Uterus (tissue), 4 donors: ENCODE measurements around the gene SLC4A8. TPM values are rescaled to one million over a fixed set of nuclear protein-coding genes. Genes with fewer than 3 reads are reported as not detected.

ENCODE experiments used
- DNase-seq, 2 donors: peaks; one replicate each; pipeline ENCODE4 v3.0.0-alpha.2; 2019 to 2020
- H3K27ac ChIP-seq, 2 donors: fragments of 200-600 bp; sonication (generic); 1 replicate in 1 of 2; 2 replicates in 1 of 2; pipeline ENCODE4 v1.5.1; 2016 to 2018
- H3K27me3 ChIP-seq, 2 donors: fragments of 200-600 bp; sonication (generic); one replicate each; pipeline ENCODE4 v1.5.1; 2018 to 2019; ENCODE audit warnings: control low read depth in 1 of 2
- H3K36me3 ChIP-seq, 2 donors: fragments of 200-600 bp; sonication (generic); one replicate each; pipeline ENCODE4 v1.5.1; 2019; ENCODE audit warnings: control low read depth in 1 of 2
- H3K4me1 ChIP-seq, 2 donors: fragments of 200-600 bp; sonication (generic); one replicate each; pipeline ENCODE4 v1.5.1; 2018 to 2019; ENCODE audit warnings: control low read depth in 1 of 2
- H3K4me3 ChIP-seq, 2 donors: fragments of 200-600 bp; sonication (generic); 1 replicate in 1 of 2; 2 replicates in 1 of 2; pipeline ENCODE4 v1.5.1; 2018 to 2019; ENCODE audit warnings: mild to moderate bottlenecking in 1 of 2
- H3K9me3 ChIP-seq, 2 donors: fragments of 200-600 bp; sonication (generic); one replicate each; pipeline ENCODE4 v1.5.1; 2019; ENCODE audit warnings: control low read depth in 1 of 2
- CTCF ChIP-seq, 4 experiments: fragments of 200-600 bp in 2 of 4; fragments of 450-650 bp in 2 of 4; sonication (generic) in 2 of 4; IDR thresholded peaks; one replicate each; pipeline ENCODE4 v1.5.1; 2016 to 2019; ENCODE audit warnings: antibody characterized with exemption in 4 of 4, mild to moderate bottlenecking in 2 of 4, moderate library complexity in 1 of 4
- POLR2A ChIP-seq, 2 donors: fragments of 450-650 bp; IDR thresholded peaks; one replicate each; pipeline ENCODE4 v1.6.1; 2016; ENCODE audit warnings: antibody characterized with exemption in 2 of 2, mild to moderate bottlenecking in 1 of 2, moderate library complexity in 1 of 2
- intact Hi-C: fragments of 100-400 bp; cut with DNase I; formaldehyde crosslinking; loops from one replicate; pipeline ENCODE4 v1.15.1; 2023; ENCODE audit warnings: low total_unique reads
- total RNA-seq, 4 donors: library from RNA; depleted of rRNA in 3 of 4; stranded (reverse); fragments of >200 nt in 3 of 4; gene quantifications; one replicate each; pipeline versions ENCODE4 v1.1.0 to v1.2.4, GENCODE V29; 2014 to 2023
- donor health status: DM: yes; HTN: yes; CAD: no.

The SLC4A8 gene
- total RNA-seq, 4 donors from 2014 or later: under 0.01 to 8.0 (median 1.3) TPM; not detected in 1

GRCh38 chr12:51429700-51430099 is 5.1 kb downstream of the SLC4A8 start:
- intact Hi-C loops: no loop called here
- H3K4me3 ChIP-seq: no peak overlapping the region
- no peaks in the 10 kb centered on the region for H3K9me3 ChIP-seq
- no peaks in the 10 kb centered on the region for H3K27me3 ChIP-seq
- no peak for TF ChIP-seq POLR2A (IDR thresholded peaks at IDR 0.05)
- TF ChIP-seq CTCF (IDR thresholded peaks at IDR 0.05): no peak
- H3K27ac ChIP-seq: no peak overlapping the region
- H3K4me1 ChIP-seq: no peaks in the 10 kb centered on the region
- no peaks in the 10 kb centered on the region for H3K36me3 ChIP-seq
- DNase-seq: no peak

- Histone ChIP-seq H3K4me3 (no peak overlapping the region), H3K27ac (no peak overlapping the region), H3K4me1 (no peaks in the 10 kb centered on the region), H3K9me3 (no peaks in the 10 kb centered on the region), H3K27me3 (no peaks in the 10 kb centered on the region), H3K36me3 (no peaks in the 10 kb centered on the region)
- intact Hi-C loops: no loop called here
- no peak for DNase-seq
- no peak for TF ChIP-seq POLR2A (IDR thresholded peaks at IDR 0.05)
- TF ChIP-seq CTCF (IDR thresholded peaks at IDR 0.05): no peak
These were observed 5.7 kb downstream of the SLC4A8 start for GRCh38 chr12:51430196-51430895.

GRCh38 chr12:51432921-51433320 is 8.3 kb downstream of the SLC4A8 start:
- intact Hi-C loops: no loop called here
- DNase-seq: no peak
- no peaks in the 10 kb centered on the region for H3K9me3 ChIP-seq
- no peaks in the 10 kb centered on the region for H3K4me1 ChIP-seq
- no peak overlapping the region for H3K27ac ChIP-seq
- TF ChIP-seq CTCF (IDR thresholded peaks at IDR 0.05) (no peak), POLR2A (IDR thresholded peaks at IDR 0.05) (no peak)
- no peak overlapping the region for H3K4me3 ChIP-seq
- no peaks in the 10 kb centered on the region for H3K27me3 ChIP-seq
- no peaks in the 10 kb centered on the region for H3K36me3 ChIP-seq

- no peak for DNase-seq
- no peak overlapping the region for H3K27ac ChIP-seq
- intact Hi-C loops: no loop called here
- H3K4me1 ChIP-seq: no peaks in the 10 kb centered on the region
- no peaks in the 10 kb centered on the region for H3K9me3 ChIP-seq
- TF ChIP-seq CTCF (IDR thresholded peaks at IDR 0.05) (no peak), POLR2A (IDR thresholded peaks at IDR 0.05) (no peak)
- H3K27me3 ChIP-seq: no peaks in the 10 kb centered on the region
- H3K36me3 ChIP-seq: no peaks in the 10 kb centered on the region
- H3K4me3 ChIP-seq: no peak overlapping the region
These were observed 9.7 kb downstream of the SLC4A8 start for GRCh38 chr12:51434305-51434704.

GRCh38 chr12:51437431-51437830 is 12.8 kb downstream of the SLC4A8 start:
- no peaks in the 10 kb centered on the region for H3K36me3 ChIP-seq
- no peaks in the 10 kb centered on the region for H3K4me1 ChIP-seq
- H3K27me3 ChIP-seq: no peaks in the 10 kb centered on the region
- H3K9me3 ChIP-seq: no peaks in the 10 kb centered on the region
- no peak for DNase-seq
- intact Hi-C loops: no loop called here
- TF ChIP-seq POLR2A (IDR thresholded peaks at IDR 0.05): no peak
- no peak for TF ChIP-seq CTCF (IDR thresholded peaks at IDR 0.05)
- H3K4me3 ChIP-seq: no peak overlapping the region
- H3K27ac ChIP-seq: no peak overlapping the region
